HepG2 (cell line): ENCODE data around the gene SLC6A9. TPM values are rescaled to one million over a fixed set of nuclear protein-coding genes. Genes with fewer than 3 reads are reported as not detected.

Source experiments
- BRD4 ChIP-seq: sonication (generic); formaldehyde crosslinking; IDR thresholded peaks from 2 replicates; pipeline ENCODE4 v1.4.0; 2020; ENCODE audit warnings: missing genetic modification reagents
- CHCHD3 ChIP-seq: sonication (generic); formaldehyde crosslinking; IDR thresholded peaks from 2 replicates; pipeline ENCODE4 v1.8.0; 2022; ENCODE audit warnings: mild to moderate bottlenecking, missing genetic modification reagents, moderate library complexity
- FOXA3 ChIP-seq: IDR thresholded peaks from 2 replicates; pipeline ENCODE4 v1.6.1; 2016; ENCODE audit warnings: missing genetic modification reagents, missing compliant biosample characterization
- ISX ChIP-seq: sonication (generic); formaldehyde crosslinking; conservative IDR thresholded peaks from 2 replicates; pipeline ENCODE4 v1.5.0; 2020; ENCODE audit warnings: missing genetic modification reagents
- MYPOP ChIP-seq: sonication (generic); formaldehyde crosslinking; IDR thresholded peaks from 2 replicates; pipeline ENCODE4 v1.8.1; 2023; ENCODE audit warnings: mild to moderate bottlenecking, moderate library complexity, missing genetic modification reagents
- NFYB ChIP-seq: sonication (generic); formaldehyde crosslinking; IDR thresholded peaks from 2 replicates; pipeline ENCODE4 v1.4.0; 2020; ENCODE audit warnings: missing genetic modification reagents
- NR0B2 ChIP-seq: sonication (generic); formaldehyde crosslinking; IDR thresholded peaks from 2 replicates; pipeline ENCODE4 v1.4.0; 2020; ENCODE audit warnings: mild to moderate bottlenecking, missing genetic modification reagents
- NR2F6 ChIP-seq, 2 experiments: IDR thresholded peaks; 2 replicates each; pipeline ENCODE4 v1.6.1; 2016; ENCODE audit warnings: antibody characterized with exemption in 1 of 2, mild to moderate bottlenecking in 1 of 2
- PHF21A ChIP-seq: sonication (generic); formaldehyde crosslinking; IDR thresholded peaks from 2 replicates; pipeline ENCODE4 v1.5.0; 2020; ENCODE audit warnings: mild to moderate bottlenecking, missing genetic modification reagents
- RBFOX2 ChIP-seq: fragments of 200-400 bp; formaldehyde crosslinking; IDR thresholded peaks from 2 replicates; pipeline ENCODE4 v1.6.1; 2017; ENCODE audit warnings: low read depth, mild to moderate bottlenecking, low read length
- RFX3 ChIP-seq: IDR thresholded peaks from 2 replicates; pipeline ENCODE4 v1.6.1; 2016; ENCODE audit warnings: missing biosample characterization, missing genetic modification reagents
- SMAD1 ChIP-seq: sonication (generic); formaldehyde crosslinking; IDR thresholded peaks from 2 replicates; pipeline ENCODE4 v1.4.0; 2020; ENCODE audit warnings: missing genetic modification reagents, low read depth, mild to moderate bottlenecking, borderline replicate concordance
- SUZ12 ChIP-seq: fragments of 150-350 bp; IDR thresholded peaks from 2 replicates; pipeline ENCODE4 v1.6.1; 2014; ENCODE audit warnings: low read depth, low read length
- TCF7L2 ChIP-seq: IDR thresholded peaks from 2 replicates; pipeline ENCODE4 v1.6.1; 2011; ENCODE audit warnings: mild to moderate bottlenecking, low read depth, low read length, moderate library complexity
- ZKSCAN8 ChIP-seq: IDR thresholded peaks from 2 replicates; pipeline ENCODE4 v1.6.1; 2016; ENCODE audit warnings: borderline replicate concordance, missing genetic modification reagents, missing compliant biosample characterization
- ZNF546 ChIP-seq: sonication (generic); formaldehyde crosslinking; conservative IDR thresholded peaks from 2 replicates; pipeline ENCODE4 v1.8.1; 2023; ENCODE audit warnings: mild to moderate bottlenecking, missing genetic modification reagents
- ZNF652 ChIP-seq: IDR thresholded peaks from 2 replicates; pipeline ENCODE4 v1.6.1; 2016; ENCODE audit warnings: low read depth, borderline replicate concordance
- ZNF704 ChIP-seq: sonication (generic); formaldehyde crosslinking; IDR thresholded peaks from 2 replicates; pipeline ENCODE4 v1.8.1; 2023; ENCODE audit warnings: mild to moderate bottlenecking, inconsistent platforms, moderate library complexity, missing genetic modification reagents, borderline replicate concordance
- ZNF839 ChIP-seq: sonication (generic); formaldehyde crosslinking; IDR thresholded peaks from 2 replicates; pipeline ENCODE4 v1.4.0; 2020; ENCODE audit warnings: missing genetic modification reagents, mild to moderate bottlenecking, borderline replicate concordance
- ZNF878 ChIP-seq: sonication (generic); formaldehyde crosslinking; IDR thresholded peaks from 2 replicates; pipeline ENCODE4 v1.8.1; 2023; ENCODE audit warnings: mild to moderate bottlenecking, missing genetic modification reagents, moderate library complexity
- ZNF883 ChIP-seq: sonication (generic); formaldehyde crosslinking; IDR thresholded peaks from 2 replicates; pipeline ENCODE4 v1.5.1; 2020; ENCODE audit warnings: mild to moderate bottlenecking, missing genetic modification reagents; ENCODE audit errors: not compliant biosample characterization
- ZSCAN31 ChIP-seq: sonication (generic); formaldehyde crosslinking; IDR thresholded peaks from 2 replicates; pipeline ENCODE4 v1.5.0; 2020; ENCODE audit warnings: low read depth, mild to moderate bottlenecking, missing genetic modification reagents
- polyA plus RNA-seq, 8 experiments: library from polyadenylated mRNA; depleted of rRNA in 3 of 8; stranded (reverse) in 7 of 8; unstranded in 1 of 8; fragments of >200 nt; fragmentation: Illumina TruSeq in 4 of 8; extraction: Trizol in 4 of 8; gene quantifications; 2 replicates each; pipeline versions ENCODE4 v1.2.1 to v1.2.3, GENCODE V29; 2011 to 2016; ENCODE audit warnings: low read depth in 4 of 8, missing spikeins in 1 of 8, mixed read lengths in 1 of 8; ENCODE audit not compliant: insufficient read depth in 1 of 8
- total RNA-seq, 5 experiments: library from RNA; depleted of rRNA; stranded (reverse); fragments of >200 nt; fragmentation: Illumina TruSeq; extraction: Trizol; gene quantifications; 2 replicates each; pipeline ENCODE4 v1.2.3, GENCODE V29; 2016; ENCODE audit warnings: low read depth in 1 of 5

SLC6A9 gene
- total and polyA plus RNA-seq, 2 of the 13 experiments (the other 11 are each of a cell fraction or from before 2014, with no cell fraction given): 8.5 to 9.9 TPM

- TF ChIP-seq CHCHD3: no peak
- no peak for TF ChIP-seq TCF7L2
- TF ChIP-seq ISX (CRISPR knock-in tag): no peak
- no peak for TF ChIP-seq NR2F6 (IDR thresholded peaks at IDR 0.05)
- TF ChIP-seq NR2F6 (CRISPR knock-in tag; IDR thresholded peaks at IDR 0.05): no peak; the same call in 1 of the 2 replicates
- no peak for TF ChIP-seq BRD4
- TF ChIP-seq FOXA3 (CRISPR knock-in tag): peak; percentile 98
- no peak for TF ChIP-seq SMAD1 (CRISPR knock-in tag)
- TF ChIP-seq SUZ12: no peak
- no peak for TF ChIP-seq ZNF883
- TF ChIP-seq NR0B2: no peak
- no peak for TF ChIP-seq ZNF878 (CRISPR knock-in tag)
- no peak for TF ChIP-seq RFX3
- 0 out of 2 replicates have a peak, but pooled peaks have one; percentile 43 for TF ChIP-seq RBFOX2
- no peak for TF ChIP-seq ZNF839 (CRISPR knock-in tag)
- peak; percentile 50; the same call in 1 of the 2 replicates for TF ChIP-seq MYPOP
- 0 out of 2 replicates have a peak, but pooled peaks have one; percentile 33 for TF ChIP-seq ZKSCAN8 (CRISPR knock-in tag)
- no peak for TF ChIP-seq ZNF546 (CRISPR knock-in tag)
- TF ChIP-seq ZSCAN31 (CRISPR knock-in tag): 0 out of 2 replicates have a peak, but pooled peaks have one; percentile 45
- TF ChIP-seq PHF21A (CRISPR knock-in tag): peak; percentile 46
- no peak for TF ChIP-seq ZNF704
- no peak for TF ChIP-seq NFYB (CRISPR knock-in tag)
- peak; percentile 90 for TF ChIP-seq ZNF652 (CRISPR knock-in tag)
Observed at GRCh38 chr1:43987159-43987902, 43.9 kb downstream of the SLC6A9 start (continued).
